Astrocyte of the hippocampus (primary cell): ENCODE results near the gene ANKRD17.
"Not testable (repeated sequence)": the region's sequence is repeated elsewhere in the genome, so short reads cannot be mapped to it uniquely, and the experiment has no call there.

ENCODE experiments used
- DNase-seq: peaks from one replicate; pipeline ENCODE4 v3.0.0; 2011; ENCODE audit warnings: low read depth, low spot score

The ANKRD17 gene, protein sequence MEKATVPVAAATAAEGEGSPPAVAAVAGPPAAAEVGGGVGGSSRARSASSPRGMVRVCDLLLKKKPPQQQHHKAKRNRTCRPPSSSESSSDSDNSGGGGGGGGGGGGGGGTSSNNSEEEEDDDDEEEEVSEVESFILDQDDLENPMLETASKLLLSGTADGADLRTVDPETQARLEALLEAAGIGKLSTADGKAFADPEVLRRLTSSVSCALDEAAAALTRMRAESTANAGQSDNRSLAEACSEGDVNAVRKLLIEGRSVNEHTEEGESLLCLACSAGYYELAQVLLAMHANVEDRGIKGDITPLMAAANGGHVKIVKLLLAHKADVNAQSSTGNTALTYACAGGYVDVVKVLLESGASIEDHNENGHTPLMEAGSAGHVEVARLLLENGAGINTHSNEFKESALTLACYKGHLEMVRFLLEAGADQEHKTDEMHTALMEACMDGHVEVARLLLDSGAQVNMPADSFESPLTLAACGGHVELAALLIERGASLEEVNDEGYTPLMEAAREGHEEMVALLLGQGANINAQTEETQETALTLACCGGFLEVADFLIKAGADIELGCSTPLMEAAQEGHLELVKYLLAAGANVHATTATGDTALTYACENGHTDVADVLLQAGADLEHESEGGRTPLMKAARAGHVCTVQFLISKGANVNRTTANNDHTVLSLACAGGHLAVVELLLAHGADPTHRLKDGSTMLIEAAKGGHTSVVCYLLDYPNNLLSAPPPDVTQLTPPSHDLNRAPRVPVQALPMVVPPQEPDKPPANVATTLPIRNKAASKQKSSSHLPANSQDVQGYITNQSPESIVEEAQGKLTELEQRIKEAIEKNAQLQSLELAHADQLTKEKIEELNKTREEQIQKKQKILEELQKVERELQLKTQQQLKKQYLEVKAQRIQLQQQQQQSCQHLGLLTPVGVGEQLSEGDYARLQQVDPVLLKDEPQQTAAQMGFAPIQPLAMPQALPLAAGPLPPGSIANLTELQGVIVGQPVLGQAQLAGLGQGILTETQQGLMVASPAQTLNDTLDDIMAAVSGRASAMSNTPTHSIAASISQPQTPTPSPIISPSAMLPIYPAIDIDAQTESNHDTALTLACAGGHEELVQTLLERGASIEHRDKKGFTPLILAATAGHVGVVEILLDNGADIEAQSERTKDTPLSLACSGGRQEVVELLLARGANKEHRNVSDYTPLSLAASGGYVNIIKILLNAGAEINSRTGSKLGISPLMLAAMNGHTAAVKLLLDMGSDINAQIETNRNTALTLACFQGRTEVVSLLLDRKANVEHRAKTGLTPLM (N-terminal part only)

GRCh38 chr4:73258686-73259570, at the start of gene ANKRD17:
Gene ANKRD17, minus strand, starts transcription at chr4:73258798. Its CDS starts 130 bp downstream, at chr4:73258668.
- peak; percentile 97 for DNase-seq

GRCh38 chr4:73308286-73308685, 49.7 kb upstream of the ANKRD17 start:
- DNase-seq: peak; percentile 14

DNA sequence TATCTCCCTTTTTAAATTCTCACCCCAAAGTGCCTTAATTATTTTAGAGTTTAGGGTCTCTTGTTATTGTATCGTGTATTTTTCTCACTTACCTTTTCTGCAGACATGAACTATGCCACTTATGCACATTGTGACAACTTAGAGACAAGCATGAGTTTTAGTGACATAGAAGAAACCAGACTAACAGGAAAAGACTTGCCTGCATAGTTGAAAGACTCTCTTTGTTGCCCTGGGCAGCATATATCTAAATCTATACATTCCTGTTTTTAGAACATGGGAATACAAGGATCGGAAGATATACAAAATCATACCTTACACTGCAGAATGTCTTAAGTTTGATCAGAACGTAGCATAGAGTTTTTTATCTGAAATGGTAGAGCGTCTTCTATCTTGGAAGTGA, 45.1 kb upstream of the ANKRD17 start:
- DNase-seq: no peak

DNA sequence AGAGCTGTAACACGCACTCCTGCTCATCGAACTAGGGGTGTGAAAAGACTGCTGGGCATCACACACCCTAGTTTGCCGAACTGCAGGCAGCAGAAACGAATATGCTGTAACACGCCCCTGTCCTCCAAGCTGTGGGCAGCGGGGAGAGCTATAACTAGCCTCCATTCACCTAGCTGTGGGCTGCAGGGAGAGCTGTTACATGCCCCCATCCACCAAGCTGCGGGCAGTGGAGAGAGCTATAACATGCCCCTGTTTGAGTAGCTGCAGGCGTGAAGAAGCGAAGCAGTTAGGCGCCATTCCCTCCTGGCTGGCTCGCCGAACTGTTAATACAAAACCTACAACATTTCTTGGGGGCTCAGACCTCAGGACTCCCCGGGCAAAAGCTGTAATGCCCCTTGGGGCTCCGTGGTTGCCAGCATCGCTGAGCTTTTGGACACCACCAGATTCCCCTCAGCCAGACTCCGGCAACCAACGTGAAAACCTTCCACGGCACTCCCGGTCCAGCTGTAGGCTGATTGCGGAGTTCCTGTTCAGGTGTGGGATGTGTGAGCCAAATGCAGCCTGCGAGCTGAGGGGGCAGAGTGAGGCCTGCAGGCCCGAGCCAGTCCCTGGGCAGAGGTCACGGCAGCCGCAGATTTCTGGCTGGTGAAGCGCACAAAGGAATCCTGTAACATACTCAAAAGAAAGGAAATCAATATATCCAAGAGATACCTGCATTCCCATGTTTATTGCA, 41.1 kb upstream of the ANKRD17 start:
- no peak for DNase-seq

- not testable (repeated sequence) for DNase-seq
These were observed 34.1 kb upstream of the ANKRD17 start for GRCh38 chr4:73292661-73293060.

DNA sequence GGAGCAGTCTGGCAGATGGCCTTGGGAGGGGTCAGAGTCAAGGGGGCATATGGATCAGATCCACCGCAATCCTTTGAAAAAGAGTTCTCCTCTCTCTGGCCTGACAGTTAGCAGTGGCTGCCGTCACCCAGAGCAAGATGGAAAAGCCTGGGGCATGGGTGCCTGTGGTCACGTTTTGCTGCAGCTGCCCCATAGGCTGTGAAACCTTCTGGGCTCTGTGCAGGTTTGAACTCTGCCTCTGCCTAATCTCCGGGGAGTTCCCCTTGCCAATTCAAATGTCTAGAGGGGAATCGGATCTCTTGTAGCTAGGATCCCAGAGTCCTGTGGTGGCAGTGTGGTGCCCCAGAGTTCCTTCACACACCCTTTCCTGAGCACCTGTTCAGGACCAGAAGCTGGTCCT, 23.4 kb upstream of the ANKRD17 start:
- DNase-seq: no peak

GRCh38 chr4:73281396-73281795, 22.8 kb upstream of the ANKRD17 start:
- no peak for DNase-seq

DNA sequence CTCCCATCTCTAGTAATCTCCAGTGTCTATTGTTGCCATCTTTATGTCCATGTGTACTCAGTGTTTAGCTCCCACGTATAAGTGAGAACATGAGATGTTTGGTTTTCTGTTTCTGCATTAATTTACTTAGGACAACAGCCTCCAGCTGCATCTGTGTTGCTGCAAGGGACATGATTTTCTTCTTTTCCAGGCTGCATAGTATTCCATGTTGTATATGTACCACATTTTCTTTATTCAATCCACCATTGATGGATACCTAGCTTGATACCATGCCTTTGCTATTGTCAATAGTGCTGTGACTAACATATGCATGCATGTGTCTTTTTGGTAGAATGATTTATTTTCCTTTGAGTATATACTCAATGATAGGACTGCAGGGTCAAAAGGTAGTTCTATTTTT, 18.6 kb upstream of the ANKRD17 start:
- DNase-seq: no peak

- no peak for DNase-seq
These were observed 16.7 kb upstream of the ANKRD17 start for GRCh38 chr4:73275318-73275654.

DNA sequence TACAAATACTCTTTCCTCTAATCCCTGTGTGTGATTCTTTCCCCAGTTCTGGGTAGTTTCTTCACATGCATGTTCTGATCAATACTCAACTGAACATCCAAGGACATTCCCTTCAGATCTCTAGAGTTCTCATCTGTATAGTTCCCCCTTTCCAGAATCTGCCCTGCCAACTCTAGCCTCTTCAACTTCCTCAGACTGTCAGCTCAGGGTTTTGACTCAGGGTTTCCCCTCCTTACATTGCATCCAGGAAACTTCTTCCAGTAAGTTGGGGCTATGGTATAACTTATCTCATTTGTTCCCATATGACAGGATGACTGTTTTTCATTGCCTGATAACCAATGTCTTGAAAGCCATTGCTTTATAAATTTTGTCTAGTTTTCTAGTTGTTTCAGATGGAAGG, 14.2 kb upstream of the ANKRD17 start:
- DNase-seq: no peak

- no peak for DNase-seq
These were observed 8.5 kb upstream of the ANKRD17 start for GRCh38 chr4:73267050-73267449.

- no peak for DNase-seq
These were observed 1.0 kb upstream of the ANKRD17 start for GRCh38 chr4:73259571-73260090.

DNA sequence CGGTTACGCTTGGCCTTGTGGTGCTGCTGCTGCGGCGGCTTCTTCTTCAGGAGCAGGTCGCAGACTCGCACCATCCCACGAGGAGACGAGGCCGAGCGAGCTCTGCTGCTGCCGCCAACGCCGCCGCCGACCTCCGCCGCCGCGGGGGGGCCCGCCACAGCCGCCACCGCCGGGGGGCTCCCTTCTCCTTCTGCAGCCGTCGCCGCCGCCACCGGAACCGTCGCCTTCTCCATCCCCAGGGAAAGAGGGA, 237 bp downstream of the ANKRD17 start:
- DNase-seq: no peak

DNA sequence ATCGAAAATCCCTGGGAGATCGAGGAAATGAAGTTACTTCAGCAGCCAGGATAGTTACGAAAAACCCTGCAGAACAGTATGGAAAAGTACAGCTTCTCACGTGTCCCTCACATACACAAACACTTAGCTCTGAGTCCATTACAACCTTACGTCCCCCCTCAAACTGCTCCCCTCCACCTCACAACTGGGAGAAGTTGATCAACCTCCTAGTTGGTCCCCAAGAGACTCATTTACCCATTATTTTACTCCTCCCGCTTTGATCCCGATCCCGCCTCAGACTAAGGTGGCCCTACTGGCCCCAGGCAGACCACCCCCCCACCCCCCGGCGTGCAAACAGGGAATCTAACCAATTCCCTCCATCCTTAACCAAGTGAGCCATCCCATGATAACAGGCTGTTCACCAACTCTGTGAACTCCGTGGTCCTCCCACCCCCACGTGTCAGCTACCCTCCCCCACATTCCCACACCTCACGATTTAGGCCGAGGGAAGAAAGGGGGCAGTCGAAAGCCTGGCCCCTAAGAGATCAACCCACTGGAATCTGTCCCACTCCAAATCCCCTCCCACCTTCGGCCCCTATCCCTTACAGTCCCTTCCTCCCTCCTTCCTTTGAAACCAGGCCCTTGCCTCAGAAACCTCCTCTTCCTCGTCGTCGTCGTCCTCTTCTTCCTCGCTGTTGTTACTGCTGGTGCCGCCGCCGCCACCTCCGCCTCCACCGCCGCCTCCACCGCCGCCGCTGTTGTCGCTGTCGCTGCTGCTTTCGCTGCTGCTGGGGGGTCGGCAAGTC, 755 bp downstream of the ANKRD17 start:
- peak; percentile 57 for DNase-seq

DNA sequence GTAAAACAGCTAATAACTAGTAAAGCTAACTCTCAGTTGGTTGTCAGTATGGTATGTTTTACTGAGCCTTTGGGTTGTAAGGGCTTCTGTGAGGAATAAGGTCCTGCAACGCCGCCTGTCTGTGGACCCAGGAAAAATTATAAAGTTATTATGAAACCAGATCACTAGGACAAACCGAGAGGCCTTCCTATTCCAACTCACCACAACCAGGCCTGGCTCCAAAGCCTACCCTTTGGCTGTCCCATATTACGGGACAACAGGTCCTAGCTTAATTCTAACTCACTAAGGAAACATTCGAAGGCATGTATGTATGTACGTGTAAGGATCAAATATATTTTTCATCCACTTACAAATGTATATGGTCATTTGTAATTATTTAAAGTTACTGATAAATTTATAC, 1.4 kb downstream of the ANKRD17 start:
- peak; percentile 89 for DNase-seq

GRCh38 chr4:73255847-73256246, 2.8 kb downstream of the ANKRD17 start:
- DNase-seq: not testable (repeated sequence)

- no peak for DNase-seq
These were observed 6.6 kb downstream of the ANKRD17 start for GRCh38 chr4:73252001-73252400.

- no peak for DNase-seq
These were observed 7.2 kb downstream of the ANKRD17 start for GRCh38 chr4:73251384-73251783.

DNA sequence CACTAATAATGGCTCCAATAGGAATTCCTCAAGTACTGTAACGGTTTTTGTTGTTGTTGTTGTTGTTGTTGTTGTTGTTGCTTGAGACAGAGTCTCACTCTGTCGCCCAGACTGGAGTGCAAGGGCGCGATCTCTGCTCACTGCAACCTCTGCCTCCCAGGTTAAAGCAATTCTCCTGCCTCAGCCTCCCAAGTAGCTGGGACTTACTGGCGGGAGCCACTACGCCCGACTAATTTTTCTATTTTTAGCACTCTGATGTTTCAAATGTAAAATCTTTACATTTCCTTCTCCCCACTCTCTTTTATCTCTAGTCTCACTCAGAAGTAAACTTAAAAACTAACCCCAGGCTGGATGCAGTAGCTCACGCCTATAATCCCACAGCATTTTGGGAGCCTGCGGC, 8.0 kb downstream of the ANKRD17 start:
- DNase-seq: no peak

DNA sequence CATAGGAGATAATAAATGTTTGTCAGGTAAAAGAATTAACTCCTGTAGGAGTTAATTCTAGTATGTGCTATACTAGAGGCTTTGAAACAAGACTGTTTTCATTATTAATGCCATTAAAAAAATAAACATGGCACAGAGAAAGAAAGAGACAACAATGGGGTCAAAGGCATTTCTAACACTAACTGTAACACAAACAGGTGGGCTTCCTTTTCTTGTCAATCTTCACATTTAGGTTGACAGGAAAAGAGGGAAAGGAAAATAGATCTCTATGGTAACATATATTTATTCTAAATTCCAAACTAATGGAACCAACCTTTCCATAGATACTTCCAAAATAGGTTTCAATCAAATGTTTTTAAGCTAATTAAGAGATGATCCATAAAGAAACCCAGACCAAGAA, 9.8 kb downstream of the ANKRD17 start:
- DNase-seq: no peak
